Activated CD4-positive, alpha-beta T cell treated with anti-CD3 and anti-CD28 coated beads for 48 hours (primary cell): ENCODE measurements around the gene TMEM267.

Experiments used
- DNase-seq: peaks from one replicate; pipeline ENCODE4 v3.0.0-alpha.2; 2020

TMEM267 gene

DNA sequence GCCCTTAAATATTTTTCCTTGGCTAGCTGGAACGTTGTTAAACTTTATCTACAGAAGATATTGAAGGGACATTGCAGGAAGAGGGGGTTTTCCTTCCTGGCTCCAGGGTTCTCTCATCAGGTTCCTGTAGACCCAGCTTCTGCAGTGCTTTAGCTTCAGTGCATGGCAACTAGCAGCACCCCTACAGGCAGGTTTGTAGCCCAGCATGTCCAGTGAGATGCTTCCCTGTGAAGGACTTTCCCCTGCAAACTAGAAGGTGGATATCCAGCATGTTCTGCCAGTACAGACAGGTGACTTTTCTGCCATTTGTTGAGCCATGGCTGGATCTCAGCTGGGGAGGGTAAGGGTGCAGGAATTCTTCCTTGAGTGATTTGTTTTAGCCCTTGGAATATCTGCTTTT is 81.8 kb downstream of the TMEM267 start:
- no peak for DNase-seq

DNA sequence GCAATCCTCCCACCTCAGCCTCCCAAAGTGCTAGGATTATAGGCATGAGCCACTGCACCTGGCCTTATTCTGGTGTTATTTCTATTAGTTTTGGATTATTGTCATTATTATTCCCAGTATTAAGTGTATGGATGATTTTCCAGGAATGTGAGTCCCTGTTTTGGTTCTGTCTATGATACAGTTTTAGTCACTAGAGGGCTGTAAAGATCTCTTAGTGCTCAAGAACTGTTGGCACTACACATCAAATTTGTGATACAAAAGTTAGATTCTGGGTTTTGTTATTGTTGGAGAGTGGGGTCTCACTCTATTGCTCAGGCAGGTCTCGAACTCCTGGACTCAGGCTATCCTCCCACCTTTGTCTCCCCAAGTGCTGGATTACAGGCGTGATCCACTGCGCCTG is 83.6 kb downstream of the TMEM267 start:
- DNase-seq: no peak

DNA sequence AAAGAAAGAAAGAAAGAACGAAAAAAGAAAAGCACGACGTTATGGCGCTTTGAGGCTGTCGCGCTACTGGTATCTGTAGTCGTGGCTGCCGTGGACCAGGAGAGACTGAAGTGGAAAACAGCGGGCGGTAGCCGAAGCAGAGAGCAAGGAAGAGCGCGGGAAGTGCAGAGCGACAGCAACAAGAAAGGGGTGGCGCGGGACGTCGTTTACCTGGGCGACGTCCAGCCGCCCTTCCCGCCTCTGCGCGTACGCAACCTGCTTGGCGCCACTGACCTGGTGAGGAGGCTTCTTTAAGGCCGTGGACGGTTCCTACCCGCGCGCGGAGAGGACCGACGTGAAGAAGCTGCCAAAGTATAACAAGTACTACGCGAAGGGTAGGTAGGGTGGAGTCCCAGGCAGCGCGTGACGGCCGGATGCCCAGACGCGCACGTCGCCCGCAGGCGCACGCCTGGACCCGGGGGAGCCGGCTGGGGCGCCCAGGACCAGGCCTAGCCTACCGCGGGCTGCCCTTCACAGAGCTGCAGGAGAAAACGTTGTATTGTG is 86.8 kb downstream of the TMEM267 start:
- peak; percentile 77 for DNase-seq
